Right lobe of liver (tissue), 6 donors: Measurements from ENCODE around the gene SLC6A7. TPM values are rescaled to one million over a fixed set of nuclear protein-coding genes. Genes with fewer than 3 reads are reported as not detected.

ENCODE experiments used
- ATAC-seq, 4 donors: fragments of 200-7000 bp; cut with Tn5 transposase; one replicate each; pipeline ENCODE4 v1.9.1; 2020; ENCODE audit warnings: mild to moderate bottlenecking in 4 of 4, moderate library complexity in 4 of 4
- DNase-seq, 3 donors: peaks; one replicate each; pipeline ENCODE4 v3.0.0-alpha.2; 2020
- H3K27ac ChIP-seq, 3 donors: fragments of 200-600 bp; one replicate each; pipeline ENCODE4 v1.8.0; 2022
- H3K27me3 ChIP-seq, 2 donors: fragments of 200-600 bp; one replicate each; pipeline ENCODE4 v1.8.0; 2022
- H3K36me3 ChIP-seq, 4 donors: fragments of 200-600 bp; sonication (generic) in 1 of 4; one replicate each; pipeline versions ENCODE4 v1.5.1 to v1.8.0; 2017 to 2022; ENCODE audit warnings: control low read depth in 1 of 4
- H3K4me1 ChIP-seq, 4 donors: fragments of 200-600 bp; sonication (generic) in 1 of 4; one replicate each; pipeline versions ENCODE4 v1.5.1 to v1.8.0; 2017 to 2022; ENCODE audit warnings: control low read depth in 1 of 4
- H3K4me3 ChIP-seq, 3 donors: fragments of 200-600 bp; one replicate each; pipeline ENCODE4 v1.8.0; 2022
- H3K9me3 ChIP-seq, 4 donors: fragments of 200-600 bp; sonication (generic) in 1 of 4; one replicate each; pipeline versions ENCODE4 v1.5.1 to v1.8.0; 2017 to 2022; ENCODE audit warnings: control low read depth in 1 of 4
- POLR2A ChIP-seq: fragments of 450-650 bp; IDR thresholded peaks from one replicate; pipeline ENCODE4 v1.6.1; 2017; ENCODE audit warnings: antibody characterized with exemption, mild to moderate bottlenecking
- WGBS: methylation state at CpG from one replicate; pipeline ENCODE4 v1.1.6; 2018; ENCODE audit warnings: low coverage, low lambda C conversion rate; ENCODE audit not compliant: insufficient coverage; ENCODE audit errors: missing lambda C conversion rate; 5-methylcytosine and 5-hydroxymethylcytosine counted together
- intact Hi-C, 2 donors: fragments of 100-400 bp; cut with DNase I; formaldehyde crosslinking; loops; one replicate each; pipeline versions ENCODE4 v1.11.2 to v1.14.1; 2022
- total RNA-seq, 6 experiments: library from RNA; depleted of rRNA in 2 of 6; stranded (reverse); fragments of >200 nt in 2 of 6; fragmentation: NEBNext Ultra II Directional in 3 of 6; extraction: Animal tissue kit (Norgen Biotek cat#: 25700) in 3 of 6; gene quantifications; one replicate each; pipeline versions ENCODE4 v1.1.0 to v1.2.4, GENCODE V29; 2016 to 2023
- TF ChIP-seq, protein P1 (sequence below), 4 donors: fragments of 200-600 bp in 3 of 4; fragments of 450-650 bp in 1 of 4; IDR thresholded peaks; one replicate each; pipeline versions ENCODE4 v1.5.1 to v1.8.0; 2016 to 2022; ENCODE audit warnings: antibody characterized with exemption in 4 of 4, mild to moderate bottlenecking in 2 of 4
- donor health status: DM: no; HTN: yes; CAD: no.
- donor health status: DM: no; HTN: no; CAD: no.
- donor health status: DM: no; HTN: no; CAD: no.
- donor health status: DM: no; HTN: yes; CAD: no.
- donor health status: DM: no; HTN: yes; CAD: no.

SLC6A7 gene
- total RNA-seq, 6 experiments from 2014 or later = not detected

DNA sequence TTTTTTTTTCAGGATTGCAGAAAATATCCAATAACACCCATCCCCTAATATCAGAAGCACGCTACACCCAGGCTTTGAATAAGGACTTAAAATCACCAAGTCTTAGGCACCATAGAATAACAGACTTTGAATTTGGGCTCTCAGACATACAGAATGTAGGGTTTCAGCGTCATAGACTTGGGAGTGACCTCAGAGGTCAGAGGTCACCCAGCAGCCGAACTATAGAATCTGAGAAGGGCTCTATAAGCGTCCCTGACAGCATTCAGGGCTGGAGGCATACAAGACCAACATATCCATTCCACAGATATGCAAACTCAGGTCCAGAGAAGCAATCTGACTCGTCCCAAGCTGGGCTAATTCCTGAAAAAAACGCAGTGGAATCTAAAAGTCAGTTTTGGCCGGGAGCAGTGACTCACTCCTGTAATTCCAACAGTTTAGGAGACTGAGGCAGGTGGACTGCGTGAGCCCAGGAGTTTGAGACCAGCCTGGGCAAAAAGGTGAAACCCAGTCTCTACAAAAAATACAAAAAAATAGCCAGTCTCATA is 34.7 kb downstream of the SLC6A7 start:
- no peak for ATAC-seq
- no peaks in the 10 kb centered on the region for H3K27me3 ChIP-seq
- TF ChIP-seq, protein P1, sequence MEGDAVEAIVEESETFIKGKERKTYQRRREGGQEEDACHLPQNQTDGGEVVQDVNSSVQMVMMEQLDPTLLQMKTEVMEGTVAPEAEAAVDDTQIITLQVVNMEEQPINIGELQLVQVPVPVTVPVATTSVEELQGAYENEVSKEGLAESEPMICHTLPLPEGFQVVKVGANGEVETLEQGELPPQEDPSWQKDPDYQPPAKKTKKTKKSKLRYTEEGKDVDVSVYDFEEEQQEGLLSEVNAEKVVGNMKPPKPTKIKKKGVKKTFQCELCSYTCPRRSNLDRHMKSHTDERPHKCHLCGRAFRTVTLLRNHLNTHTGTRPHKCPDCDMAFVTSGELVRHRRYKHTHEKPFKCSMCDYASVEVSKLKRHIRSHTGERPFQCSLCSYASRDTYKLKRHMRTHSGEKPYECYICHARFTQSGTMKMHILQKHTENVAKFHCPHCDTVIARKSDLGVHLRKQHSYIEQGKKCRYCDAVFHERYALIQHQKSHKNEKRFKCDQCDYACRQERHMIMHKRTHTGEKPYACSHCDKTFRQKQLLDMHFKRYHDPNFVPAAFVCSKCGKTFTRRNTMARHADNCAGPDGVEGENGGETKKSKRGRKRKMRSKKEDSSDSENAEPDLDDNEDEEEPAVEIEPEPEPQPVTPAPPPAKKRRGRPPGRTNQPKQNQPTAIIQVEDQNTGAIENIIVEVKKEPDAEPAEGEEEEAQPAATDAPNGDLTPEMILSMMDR (IDR thresholded peaks at IDR 0.05) = no peak
- no peak for TF ChIP-seq POLR2A
- DNase-seq = no peak
- 74% methylated on average over 8 of the region's 8 CpGs for WGBS
- H3K9me3 ChIP-seq = no peaks in the 10 kb centered on the region
- no peak overlapping the region for H3K27ac ChIP-seq
- no peaks in the 10 kb centered on the region for H3K4me1 ChIP-seq
- no peak overlapping the region for H3K4me3 ChIP-seq
- no peaks in the 10 kb centered on the region for H3K36me3 ChIP-seq
- intact Hi-C loops = no loop called here

DNA sequence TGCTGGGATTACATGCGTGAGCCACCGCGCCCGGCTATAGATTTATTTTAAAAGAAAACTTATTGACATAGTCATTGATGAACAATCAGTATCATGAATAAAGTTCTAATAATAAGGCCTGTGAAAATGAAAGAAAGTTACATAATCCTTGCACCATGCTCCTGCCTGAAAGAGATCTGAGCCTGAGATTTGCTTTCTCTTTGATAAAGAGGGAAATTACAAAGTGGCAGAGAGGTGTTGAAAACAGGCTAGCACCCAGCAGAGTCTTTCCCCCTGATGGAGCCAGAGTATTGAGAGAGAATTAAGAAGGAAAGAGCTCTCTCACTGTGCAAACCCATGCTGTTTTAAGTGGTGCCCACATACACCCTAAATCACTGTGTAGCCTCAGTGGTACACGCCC is 37.2 kb downstream of the SLC6A7 start:
- no peak for TF ChIP-seq POLR2A
- TF ChIP-seq, protein P1 (IDR thresholded peaks at IDR 0.05) = no peak
- Histone ChIP-seq H3K36me3 (no peaks in the 10 kb centered on the region), H3K27me3 (no peaks in the 10 kb centered on the region), H3K9me3 (no peaks in the 10 kb centered on the region), H3K4me3 (no peak overlapping the region), H3K4me1 (no peaks in the 10 kb centered on the region), H3K27ac (no peak overlapping the region)
- 85% methylated on average over 5 of the region's 5 CpGs for WGBS
- ATAC-seq (no peak), DNase-seq (no peak)
- intact Hi-C loops = no loop called here

DNA sequence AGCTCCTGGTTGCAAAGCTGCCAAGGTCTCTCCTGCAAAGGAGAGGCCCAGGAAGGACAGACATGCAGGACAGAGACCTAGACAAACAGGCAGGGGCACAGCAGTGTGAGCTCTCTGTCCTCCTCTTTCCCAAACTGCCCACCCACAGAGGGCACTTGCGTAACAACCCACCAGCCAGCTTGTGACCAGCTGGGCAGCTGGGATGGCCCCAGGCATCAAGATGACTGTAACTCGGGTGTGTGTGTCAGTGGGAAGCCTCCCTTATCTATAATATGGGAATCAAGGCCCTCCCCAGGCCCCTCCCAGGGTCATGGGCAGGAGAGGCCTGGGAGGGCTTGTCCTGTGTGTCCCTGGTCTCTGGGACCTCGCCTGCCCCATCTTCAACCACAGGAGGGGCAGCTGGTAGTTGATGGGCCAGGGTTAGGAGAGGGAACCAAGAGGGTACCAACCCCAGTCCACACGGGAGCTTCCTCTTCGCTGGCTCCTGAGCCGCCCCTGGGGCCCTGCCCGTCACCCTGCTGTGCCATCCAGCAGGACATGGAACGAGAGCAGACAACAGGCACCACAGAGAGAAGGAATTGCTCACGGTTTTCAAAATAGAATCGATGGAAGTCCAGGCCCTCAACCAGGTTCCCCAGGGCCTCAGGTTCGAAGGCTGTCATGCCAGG is 37.9 kb downstream of the SLC6A7 start:
- Histone ChIP-seq H3K27ac (no peak overlapping the region), H3K4me1 (no peaks in the 10 kb centered on the region), H3K36me3 (no peaks in the 10 kb centered on the region), H3K27me3 (no peaks in the 10 kb centered on the region), H3K4me3 (no peak overlapping the region), H3K9me3 (no peaks in the 10 kb centered on the region)
- DNase-seq = no peak
- 81% methylated on average over 3 of the region's 11 CpGs for WGBS
- ATAC-seq = no peak
- intact Hi-C loops = no loop called here
- TF ChIP-seq POLR2A = no peak
- TF ChIP-seq, protein P1 (IDR thresholded peaks at IDR 0.05) = no peak

DNA sequence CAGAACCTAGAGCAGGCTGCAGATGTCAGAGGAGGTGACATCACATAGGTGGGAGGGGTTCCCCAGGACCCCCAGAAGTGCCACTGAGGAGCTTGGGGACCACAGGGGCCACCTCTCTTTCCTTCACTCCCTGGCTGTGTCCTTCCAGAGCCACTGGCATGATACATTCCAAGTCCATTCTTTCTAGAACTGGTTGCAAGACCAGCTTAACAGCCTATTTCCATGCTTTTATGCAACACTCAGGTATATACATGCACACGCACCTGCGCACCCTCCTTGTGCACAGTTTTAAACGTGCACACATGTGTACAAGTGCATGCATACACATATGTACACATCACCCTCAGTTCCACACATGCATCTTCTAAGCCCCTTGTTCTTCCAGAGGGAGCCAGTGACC is 39.7 kb downstream of the SLC6A7 start:
- TF ChIP-seq POLR2A = no peak
- TF ChIP-seq, protein P1 (IDR thresholded peaks at IDR 0.05) = no peak
- intact Hi-C loops = no loop called here
- Histone ChIP-seq H3K27me3 (no peaks in the 10 kb centered on the region), H3K4me1 (peaks cover 0 to 2% (median 0%) of the 10 kb centered on the region in 4 donors), H3K36me3 (no peaks in the 10 kb centered on the region), H3K27ac (no peak overlapping the region), H3K9me3 (no peaks in the 10 kb centered on the region), H3K4me3 (no peak overlapping the region)
- DNase-seq (no peak), ATAC-seq (no peak)
- 76% methylated on average over 3 of the region's 3 CpGs for WGBS
